WTC11 (cell line): ENCODE measurements around the gene TTLL9. TPM values are rescaled to one million over a fixed set of nuclear protein-coding genes. Genes with fewer than 3 reads are reported as not detected.

ENCODE experiments used
- ATAC-seq: fragments of 200-7000 bp; cut with Tn5 transposase; 2 replicates; pipeline ENCODE4 v1.10.0; 2021; ENCODE audit warnings: mild to moderate bottlenecking, moderate library complexity
- CTCF ChIA-PET: fragments of 300-600 bp; sonication (Branson Sonifier 250); formaldehyde crosslinking; loops from one replicate; lab custom pipeline; 2021; ENCODE audit warnings: antibody characterized with exemption; lab: Charles Lee
- POLR2A ChIA-PET: fragments of 350-600 bp; sonication (Branson Sonifier 250); formaldehyde crosslinking; loops from one replicate; lab custom pipeline; 2021; ENCODE audit warnings: antibody characterized with exemption; lab: Charles Lee
- DNase-seq: peaks from one replicate; pipeline ENCODE4 v3.0.0; 2021; ENCODE audit warnings: low spot score
- H3K27ac Mint-ChIP-seq: 2 replicates; pipeline ENCODE4 v1.8.0; 2021; ENCODE audit warnings: mixed read lengths
- H3K27me3 Mint-ChIP-seq: 2 replicates; pipeline ENCODE4 v1.8.0; 2021; ENCODE audit warnings: low read depth, mild to moderate bottlenecking, moderate library complexity, mixed read lengths
- H3K36me3 Mint-ChIP-seq: 2 replicates; pipeline ENCODE4 v1.8.0; 2021; ENCODE audit warnings: mixed read lengths
- H3K4me1 Mint-ChIP-seq: 2 replicates; pipeline ENCODE4 v1.8.0; 2022; ENCODE audit warnings: mixed read lengths
- H3K4me3 Mint-ChIP-seq: 2 replicates; pipeline ENCODE4 v1.8.0; 2021; ENCODE audit warnings: mild to moderate bottlenecking, moderate library complexity, mixed read lengths
- H3K9me3 Mint-ChIP-seq: 2 replicates; pipeline ENCODE4 v1.8.0; 2021; ENCODE audit warnings: mixed read lengths
- ATF1 ChIP-seq: sonication (generic); formaldehyde crosslinking; IDR thresholded peaks from 2 replicates; pipeline ENCODE4 v1.8.1; 2023; ENCODE audit warnings: mild to moderate bottlenecking, moderate library complexity, missing genetic modification reagents
- ERG ChIP-seq: fragments of 250-450 bp; sonication (Bioruptor Pico); IDR thresholded peaks from 2 replicates; pipeline ENCODE4 v1.8.0; 2021; ENCODE audit warnings: mild to moderate bottlenecking
- ETV6 ChIP-seq: sonication (generic); formaldehyde crosslinking; IDR thresholded peaks from 2 replicates; pipeline ENCODE4 v1.8.1; 2022; ENCODE audit warnings: mild to moderate bottlenecking, missing genetic modification reagents
- HMGA2 ChIP-seq: fragments of 250-450 bp; sonication (Bioruptor Pico); IDR thresholded peaks from 2 replicates; pipeline ENCODE4 v1.4.0; 2021; ENCODE audit warnings: mild to moderate bottlenecking, moderate library complexity
- JUN ChIP-seq: sonication (generic); formaldehyde crosslinking; IDR thresholded peaks from 2 replicates; pipeline ENCODE4 v1.8.0; 2023; ENCODE audit warnings: mild to moderate bottlenecking, missing genetic modification reagents
- MAX ChIP-seq: sonication (generic); formaldehyde crosslinking; IDR thresholded peaks from 2 replicates; pipeline ENCODE4 v1.8.0; 2022; ENCODE audit warnings: mild to moderate bottlenecking, missing genetic modification reagents
- NR1H2 ChIP-seq: sonication (generic); formaldehyde crosslinking; IDR thresholded peaks from 2 replicates; pipeline ENCODE4 v1.9.0; 2021; ENCODE audit warnings: mild to moderate bottlenecking, moderate library complexity, missing genetic modification reagents
- NR2C2 ChIP-seq: sonication (generic); formaldehyde crosslinking; IDR thresholded peaks from 2 replicates; pipeline ENCODE4 v1.8.0; 2022; ENCODE audit warnings: mild to moderate bottlenecking, missing genetic modification reagents
- TCF7 ChIP-seq: sonication (generic); formaldehyde crosslinking; IDR thresholded peaks from 2 replicates; pipeline ENCODE4 v1.8.0; 2022; ENCODE audit warnings: mild to moderate bottlenecking, low read depth, missing genetic modification reagents, moderate library complexity
- ZNF121 ChIP-seq: sonication (generic); formaldehyde crosslinking; IDR thresholded peaks from 2 replicates; pipeline ENCODE4 v1.8.0; 2023; ENCODE audit warnings: missing genetic modification reagents
- ZNF138 ChIP-seq: sonication (generic); formaldehyde crosslinking; conservative IDR thresholded peaks from 2 replicates; pipeline ENCODE4 v1.8.1; 2022; ENCODE audit warnings: mild to moderate bottlenecking, moderate library complexity, missing genetic modification reagents
- total RNA-seq: library from RNA; stranded (reverse); gene quantifications from 3 replicates; pipeline ENCODE4 v1.2.3, GENCODE V29; 2021
- TF ChIP-seq, protein P1 (sequence below): fragments of 200-600 bp; IDR thresholded peaks from 2 replicates; pipeline ENCODE4 v1.8.0; 2022; ENCODE audit warnings: antibody characterized with exemption
- TF ChIP-seq, protein P2 (sequence below): sonication (generic); formaldehyde crosslinking; IDR thresholded peaks from 2 replicates; pipeline ENCODE4 v1.8.0; 2023; ENCODE audit warnings: missing genetic modification reagents
- TF ChIP-seq, protein P3 (sequence below): sonication (generic); formaldehyde crosslinking; IDR thresholded peaks from 2 replicates; pipeline ENCODE4 v1.8.1; 2023; ENCODE audit warnings: mild to moderate bottlenecking, missing genetic modification reagents, moderate library complexity
- TF ChIP-seq, protein P4 (sequence below): sonication (generic); formaldehyde crosslinking; IDR thresholded peaks from 2 replicates; pipeline ENCODE4 v1.8.0; 2022; ENCODE audit warnings: mild to moderate bottlenecking, missing genetic modification reagents

TTLL9 gene
- total RNA-seq, 1 experiment from 2014 or later: not detected

DNA sequence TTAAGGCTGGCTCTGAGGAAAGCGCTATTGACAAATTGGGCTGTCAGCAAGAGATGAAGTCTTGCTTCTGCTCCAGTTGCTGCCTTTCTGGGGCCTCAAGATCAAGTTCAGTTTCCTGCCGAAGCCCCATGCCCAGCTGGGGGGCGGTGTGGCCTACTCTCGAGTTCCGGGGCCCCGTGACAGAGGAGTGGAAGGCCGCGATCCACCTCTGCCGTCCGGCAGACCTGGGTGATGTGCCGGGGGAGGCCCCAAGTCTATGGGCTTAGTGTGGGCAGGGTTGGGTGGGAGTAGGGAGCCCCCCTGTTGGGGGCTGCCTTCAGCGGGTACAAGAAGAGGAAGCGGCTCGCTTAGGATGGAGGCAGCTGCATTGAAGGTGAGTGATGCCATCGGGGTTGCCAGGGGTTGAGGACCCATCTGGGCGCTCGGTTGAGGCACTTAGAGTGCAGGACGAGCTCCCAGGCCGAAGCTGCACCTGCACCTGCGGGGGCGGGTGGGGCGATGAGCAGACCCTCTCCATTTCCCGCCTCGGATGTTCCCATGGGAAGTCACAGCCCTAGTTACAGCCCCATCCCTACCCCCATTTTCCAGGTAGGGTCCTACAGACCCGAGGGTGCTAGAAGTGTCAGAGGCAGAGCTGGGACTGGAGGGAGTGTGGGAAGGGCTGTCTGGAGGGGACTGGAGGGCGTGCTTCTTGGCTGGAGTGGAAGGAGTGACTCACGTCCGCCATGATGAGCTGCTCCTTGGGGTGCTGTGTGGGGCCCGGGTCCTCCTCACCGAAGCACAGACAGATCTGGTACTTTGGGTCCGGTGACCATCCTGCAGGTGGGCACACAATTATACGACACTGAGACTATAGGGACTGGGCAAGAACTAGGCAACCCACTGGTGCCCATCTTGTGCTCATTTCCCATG lies 22.1 kb upstream of the TTLL9 start:
- ChIA-PET CTCF (interaction anchor here (0.6 to 3.9 kb wide), 7 partner anchors 10 to 308 kb away, joined by 3 to 38 read pairs (median 4); no protein-coding TSS in a partner anchor), POLR2A (no interaction called here)
- ATAC-seq: no peak
- Mint-ChIP-seq H3K36me3 (no peaks in the 10 kb centered on the region), H3K27ac (no peak overlapping the region), H3K4me1 (peaks cover 7% of the 10 kb centered on the region; the same call in 1 of the 2 replicates), H3K9me3 (no peaks in the 10 kb centered on the region), H3K27me3 (peaks cover 40% of the 10 kb centered on the region), H3K4me3 (no peak overlapping the region)
- TF ChIP-seq HMGA2 (CRISPR knock-in tag) (no peak), ATF1 (no peak), NR1H2 (CRISPR knock-in tag) (no peak), ZNF138 (CRISPR knock-in tag) (no peak)
- TF ChIP-seq, protein P1, sequence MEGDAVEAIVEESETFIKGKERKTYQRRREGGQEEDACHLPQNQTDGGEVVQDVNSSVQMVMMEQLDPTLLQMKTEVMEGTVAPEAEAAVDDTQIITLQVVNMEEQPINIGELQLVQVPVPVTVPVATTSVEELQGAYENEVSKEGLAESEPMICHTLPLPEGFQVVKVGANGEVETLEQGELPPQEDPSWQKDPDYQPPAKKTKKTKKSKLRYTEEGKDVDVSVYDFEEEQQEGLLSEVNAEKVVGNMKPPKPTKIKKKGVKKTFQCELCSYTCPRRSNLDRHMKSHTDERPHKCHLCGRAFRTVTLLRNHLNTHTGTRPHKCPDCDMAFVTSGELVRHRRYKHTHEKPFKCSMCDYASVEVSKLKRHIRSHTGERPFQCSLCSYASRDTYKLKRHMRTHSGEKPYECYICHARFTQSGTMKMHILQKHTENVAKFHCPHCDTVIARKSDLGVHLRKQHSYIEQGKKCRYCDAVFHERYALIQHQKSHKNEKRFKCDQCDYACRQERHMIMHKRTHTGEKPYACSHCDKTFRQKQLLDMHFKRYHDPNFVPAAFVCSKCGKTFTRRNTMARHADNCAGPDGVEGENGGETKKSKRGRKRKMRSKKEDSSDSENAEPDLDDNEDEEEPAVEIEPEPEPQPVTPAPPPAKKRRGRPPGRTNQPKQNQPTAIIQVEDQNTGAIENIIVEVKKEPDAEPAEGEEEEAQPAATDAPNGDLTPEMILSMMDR: no peak
- TF ChIP-seq, protein P2, sequence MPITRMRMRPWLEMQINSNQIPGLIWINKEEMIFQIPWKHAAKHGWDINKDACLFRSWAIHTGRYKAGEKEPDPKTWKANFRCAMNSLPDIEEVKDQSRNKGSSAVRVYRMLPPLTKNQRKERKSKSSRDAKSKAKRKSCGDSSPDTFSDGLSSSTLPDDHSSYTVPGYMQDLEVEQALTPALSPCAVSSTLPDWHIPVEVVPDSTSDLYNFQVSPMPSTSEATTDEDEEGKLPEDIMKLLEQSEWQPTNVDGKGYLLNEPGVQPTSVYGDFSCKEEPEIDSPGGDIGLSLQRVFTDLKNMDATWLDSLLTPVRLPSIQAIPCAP (CRISPR knock-in tag): no peak
- TF ChIP-seq, protein P3, sequence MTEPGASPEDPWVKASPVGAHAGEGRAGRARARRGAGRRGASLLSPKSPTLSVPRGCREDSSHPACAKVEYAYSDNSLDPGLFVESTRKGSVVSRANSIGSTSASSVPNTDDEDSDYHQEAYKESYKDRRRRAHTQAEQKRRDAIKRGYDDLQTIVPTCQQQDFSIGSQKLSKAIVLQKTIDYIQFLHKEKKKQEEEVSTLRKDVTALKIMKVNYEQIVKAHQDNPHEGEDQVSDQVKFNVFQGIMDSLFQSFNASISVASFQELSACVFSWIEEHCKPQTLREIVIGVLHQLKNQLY (CRISPR knock-in tag): no peak
- no peak for DNase-seq

DNA sequence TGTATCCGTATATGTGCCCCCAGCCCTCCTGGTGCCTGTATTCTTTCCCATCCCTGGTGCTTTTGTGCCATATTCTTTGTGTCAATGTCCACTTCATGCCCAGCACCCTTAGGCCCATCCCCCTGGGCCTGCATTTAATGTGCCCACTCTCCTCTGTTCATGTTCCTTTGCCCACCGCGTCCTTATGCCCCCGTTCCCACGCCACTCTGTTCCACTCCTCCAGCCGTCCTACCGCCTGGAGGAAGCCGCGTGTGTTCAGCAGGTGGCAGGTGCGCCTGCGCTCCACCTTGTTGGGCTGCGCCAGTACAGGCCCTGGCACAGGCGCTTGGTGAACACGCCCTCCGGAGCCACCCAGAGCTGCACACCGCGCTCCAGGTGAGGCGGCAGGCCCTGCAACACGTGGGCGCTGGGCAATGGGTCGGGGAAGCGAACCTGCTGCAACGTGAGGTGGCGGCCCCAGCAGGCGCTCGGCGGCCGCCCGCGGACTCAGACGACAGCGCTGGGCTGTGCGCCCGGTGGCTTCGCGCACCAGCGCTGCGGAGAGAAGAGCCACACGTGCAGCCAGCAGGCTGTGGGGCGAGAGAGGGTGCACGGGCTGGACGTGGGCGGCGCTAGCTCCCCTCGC lies 21.0 kb upstream of the TTLL9 start:
- CTCF ChIA-PET: interaction anchor here (0.6 to 4.4 kb wide), 8 partner anchors 11 to 188 kb away, joined by 3 to 96 read pairs (median 28); partner anchors contain the start of gene PDRG1
- Mint-ChIP-seq H3K27ac (no peak overlapping the region), H3K36me3 (no peaks in the 10 kb centered on the region), H3K4me1 (0 out of 2 replicates have a peak, but pooled peaks cover 4% of the 10 kb centered on the region), H3K9me3 (no peaks in the 10 kb centered on the region), H3K27me3 (peaks cover 40% of the 10 kb centered on the region), H3K4me3 (no peak overlapping the region)
- TF ChIP-seq MAX: peak; percentile 70
- no peak for TF ChIP-seq ZNF121 (CRISPR knock-in tag)
- TF ChIP-seq, protein P4, sequence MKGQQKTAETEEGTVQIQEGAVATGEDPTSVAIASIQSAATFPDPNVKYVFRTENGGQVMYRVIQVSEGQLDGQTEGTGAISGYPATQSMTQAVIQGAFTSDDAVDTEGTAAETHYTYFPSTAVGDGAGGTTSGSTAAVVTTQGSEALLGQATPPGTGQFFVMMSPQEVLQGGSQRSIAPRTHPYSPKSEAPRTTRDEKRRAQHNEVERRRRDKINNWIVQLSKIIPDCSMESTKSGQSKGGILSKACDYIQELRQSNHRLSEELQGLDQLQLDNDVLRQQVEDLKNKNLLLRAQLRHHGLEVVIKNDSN (CRISPR knock-in tag): peak; percentile 22; the same call in 1 of the 2 replicates
- TF ChIP-seq ERG: no peak
- 0 out of 2 replicates have a peak, but pooled peaks have one; percentile 51 for TF ChIP-seq JUN (CRISPR knock-in tag)
- DNase-seq (no peak), ATAC-seq (no peak; the same call in 1 of the 2 replicates)
- POLR2A ChIA-PET: no interaction called here

GRCh38 chr20:31851240-31851955 lies 19.0 kb upstream of the TTLL9 start:
- Mint-ChIP-seq H3K9me3 (no peaks in the 10 kb centered on the region), H3K27me3 (peaks cover 40% of the 10 kb centered on the region), H3K4me1 (0 out of 2 replicates have a peak, but pooled peaks cover 4% of the 10 kb centered on the region), H3K4me3 (no peak overlapping the region), H3K36me3 (no peaks in the 10 kb centered on the region), H3K27ac (no peak overlapping the region)
- ChIA-PET CTCF (interaction anchor here (0.5 to 4.4 kb wide), 20 partner anchors 9 to 968 kb away, joined by 3 to 96 read pairs (median 18); partner anchors contain the start of genes MAPRE1, PDRG1 and XKR7), POLR2A (interaction anchor here (0.6 to 0.7 kb wide), 2 partner anchors 96 to 116 kb away, joined by 3 to 4 read pairs; partner anchors contain the start of gene XKR7)
- no peak for TF ChIP-seq NR2C2
- TF ChIP-seq HMGA2 (CRISPR knock-in tag): no peak
- TF ChIP-seq, protein P2 (CRISPR knock-in tag): no peak
- no peak for TF ChIP-seq ETV6 (CRISPR knock-in tag)
- TF ChIP-seq TCF7 (CRISPR knock-in tag): no peak
- ATAC-seq (no peak), DNase-seq (no peak)
